ENCODE results near the gene OAF.

OAF gene

GRCh38 chr11:120224361-120224760 is 13.5 kb downstream of the OAF start:
- no peak for DNase-seq

- DNase-seq = peak; percentile 48 to 62
Observed at GRCh38 chr11:120224972-120225909, 14.4 kb downstream of the OAF start.

GRCh38 chr11:120226242-120226641 is 15.4 kb downstream of the OAF start:
- DNase-seq = no peak

GRCh38 chr11:120226714-120227113 is 15.9 kb downstream of the OAF start:
- DNase-seq = no peak

- peak in 1 of 2 donors; percentile 41 for DNase-seq
Observed at GRCh38 chr11:120227228-120227852, 16.5 kb downstream of the OAF start.

DNA sequence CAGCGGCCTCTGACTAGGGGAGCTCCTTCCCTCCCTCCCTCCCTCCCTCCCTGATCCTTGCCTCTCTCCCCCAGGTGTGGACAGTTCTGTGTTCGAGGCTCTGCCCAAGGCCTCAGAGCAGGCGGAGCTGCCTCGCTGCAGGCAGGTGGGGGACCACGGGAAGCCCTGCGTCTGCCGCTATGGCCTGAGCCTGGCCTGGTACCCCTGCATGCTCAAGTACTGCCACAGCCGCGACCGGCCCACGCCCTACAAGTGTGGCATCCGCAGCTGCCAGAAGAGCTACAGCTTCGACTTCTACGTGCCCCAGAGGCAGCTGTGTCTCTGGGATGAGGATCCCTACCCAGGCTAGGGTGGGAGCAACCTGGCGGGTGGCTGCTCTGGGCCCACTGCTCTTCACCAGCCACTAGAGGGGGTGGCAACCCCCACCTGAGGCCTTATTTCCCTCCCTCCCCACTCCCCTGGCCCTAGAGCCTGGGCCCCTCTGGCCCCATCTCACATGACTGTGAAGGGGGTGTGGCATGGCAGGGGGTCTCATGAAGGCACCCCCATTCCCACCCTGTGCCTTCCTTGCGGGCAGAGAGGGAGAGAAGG is 18.1 kb downstream of the OAF start:
- DNase-seq = no peak

- DNase-seq = peak in 1 of 2 donors; percentile 75
Observed at GRCh38 chr11:120229451-120230424, 18.9 kb downstream of the OAF start.

DNA sequence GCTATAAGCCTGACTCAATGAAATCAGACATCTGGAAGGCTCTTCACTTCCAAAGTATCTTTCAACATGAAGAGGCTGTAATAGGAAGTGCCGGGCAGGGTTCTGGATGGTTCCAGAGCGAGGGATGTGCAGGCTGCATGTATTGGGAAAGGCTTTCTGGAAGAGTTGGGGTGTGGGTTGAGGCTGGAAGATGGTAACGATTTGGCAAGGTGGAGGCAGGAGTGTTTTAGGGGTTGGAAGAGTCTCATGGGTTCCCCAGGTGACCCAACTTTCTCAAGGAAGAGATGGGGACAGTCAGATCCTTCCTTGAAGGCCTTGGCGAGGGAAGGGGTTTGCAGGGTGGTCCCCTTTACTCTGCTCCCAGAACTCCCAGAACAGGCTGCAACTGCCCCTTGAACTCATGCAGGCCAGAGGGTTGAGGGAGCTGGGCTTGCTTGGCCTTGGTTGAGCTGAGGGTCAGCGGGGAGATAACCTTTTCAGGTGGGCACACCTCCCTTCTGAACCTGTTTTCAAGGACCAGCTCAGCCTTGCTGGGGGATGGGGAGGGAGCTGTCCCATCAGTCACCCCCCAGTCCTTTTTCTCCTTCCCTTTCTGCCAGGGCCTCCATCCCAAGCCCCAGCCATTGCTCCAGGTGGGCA is 19.7 kb downstream of the OAF start:
- DNase-seq = no peak

DNA sequence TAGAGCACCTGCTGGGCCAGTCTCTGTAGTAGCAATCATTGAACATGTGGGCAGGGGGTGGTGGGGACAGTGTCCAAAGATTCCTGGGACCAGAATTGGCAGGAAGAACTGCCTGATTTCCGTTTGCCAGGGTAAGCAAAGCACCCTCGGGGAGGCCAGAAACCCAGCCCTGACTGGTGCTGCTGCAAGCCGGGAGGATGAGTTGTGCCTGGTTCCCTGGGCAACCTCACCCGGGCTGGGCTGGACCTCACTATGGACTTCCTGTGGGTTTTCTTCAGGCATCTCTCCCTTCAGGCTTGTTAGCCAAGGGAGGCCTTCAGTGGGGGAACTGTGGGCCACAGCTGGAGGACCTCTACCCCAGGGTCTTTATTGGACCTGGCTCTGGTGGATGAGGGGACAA is 21.1 kb downstream of the OAF start:
- DNase-seq = no peak

- DNase-seq = no peak
Observed at GRCh38 chr11:120233207-120233803, 22.5 kb downstream of the OAF start.

DNA sequence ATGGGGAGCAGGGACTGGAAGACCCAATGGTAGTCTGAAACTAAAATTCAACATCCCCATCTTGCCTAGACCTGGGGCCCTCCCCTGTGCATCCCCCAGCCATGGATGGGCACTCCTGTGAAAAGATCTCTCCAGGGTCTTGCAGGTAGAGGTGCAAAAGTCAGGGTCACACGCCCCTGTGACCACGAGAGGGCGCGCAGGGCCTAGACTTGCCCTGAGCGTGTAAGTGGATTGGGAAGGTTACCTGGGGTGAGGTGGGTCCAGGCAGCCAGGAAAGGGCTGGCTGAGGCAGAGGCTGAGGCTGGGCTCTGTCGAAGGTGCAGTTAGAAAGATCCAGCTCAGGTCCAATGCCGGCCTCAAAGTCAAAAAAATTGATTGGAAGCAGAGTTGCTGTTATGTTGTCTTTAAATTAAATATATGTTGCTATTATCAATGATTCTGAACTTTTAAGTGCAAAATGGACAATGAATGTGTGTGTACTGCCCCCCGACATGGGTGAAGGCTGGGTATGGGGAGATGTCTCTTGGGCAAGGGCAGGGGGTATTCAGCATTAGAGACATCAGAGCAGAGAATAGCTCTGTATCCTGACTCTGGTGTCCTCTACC is 24.3 kb downstream of the OAF start:
- DNase-seq = no peak

GRCh38 chr11:120236169-120237107 is 25.6 kb downstream of the OAF start:
- DNase-seq = no peak

- no peak for DNase-seq
Observed at GRCh38 chr11:120238968-120239620, 28.3 kb downstream of the OAF start.

DNA sequence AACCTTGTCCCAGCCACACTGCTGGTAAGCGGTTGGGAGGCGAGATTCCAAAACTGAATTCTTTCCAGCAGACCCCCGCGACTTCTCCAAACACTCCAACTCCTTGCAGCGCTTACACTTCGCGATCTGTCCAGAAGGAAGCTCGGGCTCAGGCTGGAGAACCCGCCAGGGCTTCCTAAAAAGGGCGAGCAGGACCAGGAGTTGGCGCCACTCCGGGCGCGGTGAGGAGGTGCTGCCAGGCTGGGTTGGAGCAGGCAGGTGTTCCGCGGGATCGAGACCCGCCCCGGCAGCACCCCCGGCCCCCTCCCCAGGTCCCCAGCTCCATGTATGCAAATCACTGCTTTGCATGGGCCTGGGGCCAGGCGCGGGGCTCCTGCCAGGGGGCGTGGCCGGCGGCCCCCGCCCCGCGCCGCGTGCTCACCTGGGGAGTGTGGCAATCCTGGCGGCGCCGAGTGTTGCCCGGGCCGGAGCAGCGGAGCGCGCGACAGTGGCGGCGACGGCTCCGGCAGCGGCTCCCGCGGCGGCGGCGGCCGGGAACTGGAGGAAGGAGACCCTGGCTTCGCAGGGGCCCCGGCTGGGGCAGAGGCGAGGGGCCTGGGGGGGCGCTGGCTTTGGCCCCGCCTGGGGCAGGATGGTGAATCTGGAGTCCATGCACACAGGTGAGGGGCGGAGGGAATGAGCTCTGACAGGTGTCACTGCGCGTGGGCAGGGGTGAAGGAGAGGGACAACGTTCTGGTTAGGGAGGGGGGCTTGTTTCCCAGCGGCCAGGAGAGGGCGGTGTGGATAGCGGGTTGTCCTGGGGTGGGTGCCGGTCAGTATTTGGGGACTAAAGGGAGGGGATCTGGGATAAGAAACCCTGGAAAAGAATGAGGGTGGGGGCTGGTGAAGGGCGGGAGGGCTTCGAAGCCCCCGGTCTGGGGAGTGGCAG is 29.1 kb downstream of the OAF start, which contains the start of gene POU2F3:
POU2F3 (plus strand) TSS at position 428 of the 928 bp plus-strand sequence; CDS start at position 632, 204 bp downstream.
- DNase-seq = no peak

DNA sequence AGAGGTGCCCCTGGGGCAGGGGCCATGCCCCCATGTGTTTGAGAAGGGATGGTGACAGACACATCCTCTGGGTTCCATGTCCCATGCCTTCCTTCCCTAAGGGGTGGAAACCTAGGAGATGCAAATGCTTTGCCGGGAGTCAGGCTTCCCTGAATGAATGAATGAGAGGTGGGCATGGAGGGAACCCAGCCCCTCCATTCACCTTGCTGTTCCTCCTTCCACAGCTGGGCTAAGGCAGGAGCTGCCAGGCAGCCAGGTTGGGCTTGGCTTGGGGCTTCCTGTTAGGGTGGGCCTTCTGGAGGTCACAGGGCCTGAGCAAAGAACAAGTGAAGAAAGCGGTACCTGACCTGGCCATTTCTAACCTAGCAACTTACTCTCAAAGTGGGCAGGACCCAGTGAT is 30.0 kb downstream of the OAF start:
- no peak for DNase-seq

- DNase-seq = no peak
Observed at GRCh38 chr11:120241277-120241676, 30.4 kb downstream of the OAF start.

GRCh38 chr11:120243221-120243620 is 32.4 kb downstream of the OAF start:
- DNase-seq = no peak

All from inflammatory macrophage treated with lipopolysaccharide for 1 hour (primary cell).